Progenitor cell of endocrine pancreas (in vitro differentiated cells): Measurements from ENCODE around the gene MYLK3. TPM values are rescaled to one million over a fixed set of nuclear protein-coding genes. Genes with fewer than 3 reads are reported as not detected.

Experiments used
- DNase-seq: peaks from one replicate; pipeline ENCODE4 v3.0.0; 2021; ENCODE audit warnings: low spot score; ENCODE audit not compliant: unreplicated experiment
- H3K27ac Mint-ChIP-seq: 2 replicates; pipeline ENCODE4 v1.8.0; 2021; ENCODE audit warnings: mild to moderate bottlenecking, moderate library complexity, mixed read lengths
- H3K27me3 Mint-ChIP-seq: 2 replicates; pipeline ENCODE4 v1.8.0; 2021; ENCODE audit warnings: mixed read lengths
- H3K36me3 Mint-ChIP-seq: 2 replicates; pipeline ENCODE4 v1.8.0; 2022; ENCODE audit warnings: mixed read lengths; ENCODE audit not compliant: insufficient read depth
- H3K4me1 Mint-ChIP-seq: 2 replicates; pipeline ENCODE4 v1.8.0; 2021; ENCODE audit warnings: low read depth, mixed read lengths
- H3K4me3 Mint-ChIP-seq: 2 replicates; pipeline ENCODE4 v1.8.0; 2021; ENCODE audit warnings: low read depth, mild to moderate bottlenecking, moderate library complexity, mixed read lengths
- H3K9me3 Mint-ChIP-seq: 2 replicates; pipeline ENCODE4 v1.8.0; 2021; ENCODE audit warnings: low read depth, mixed read lengths
- CTCF ChIP-seq: fragments of 200-600 bp; sonication (generic); IDR thresholded peaks from one replicate; pipeline ENCODE4 v1.5.0; 2021; ENCODE audit warnings: antibody characterized with exemption, mild to moderate bottlenecking; ENCODE audit not compliant: unreplicated experiment
- total RNA-seq: library from RNA; stranded (reverse); gene quantifications from 2 replicates; pipeline ENCODE4 v1.2.1, GENCODE V29; 2021

Gene MYLK3
- total RNA-seq, 1 donor from 2014 or later = 0.77 TPM

- Mint-ChIP-seq H3K27ac (no peak overlapping the region), H3K36me3 (peaks cover 6% of the 10 kb centered on the region), H3K27me3 (no peaks in the 10 kb centered on the region), H3K9me3 (peaks cover 15% of the 10 kb centered on the region), H3K4me3 (no peak overlapping the region), H3K4me1 (peaks cover 6% of the 10 kb centered on the region)
- TF ChIP-seq CTCF = no peak
- no peak for DNase-seq
Measured at GRCh38 chr16:46783800-46784199, 35.7 kb upstream of the MYLK3 start.

GRCh38 chr16:46782320-46782719 is 34.2 kb upstream of the MYLK3 start:
- Mint-ChIP-seq H3K36me3 (peaks cover 6% of the 10 kb centered on the region), H3K27me3 (no peaks in the 10 kb centered on the region), H3K27ac (no peak overlapping the region), H3K4me1 (peaks cover 6% of the 10 kb centered on the region), H3K9me3 (peaks cover 12% of the 10 kb centered on the region), H3K4me3 (no peak overlapping the region)
- DNase-seq = no peak
- TF ChIP-seq CTCF = no peak

DNA sequence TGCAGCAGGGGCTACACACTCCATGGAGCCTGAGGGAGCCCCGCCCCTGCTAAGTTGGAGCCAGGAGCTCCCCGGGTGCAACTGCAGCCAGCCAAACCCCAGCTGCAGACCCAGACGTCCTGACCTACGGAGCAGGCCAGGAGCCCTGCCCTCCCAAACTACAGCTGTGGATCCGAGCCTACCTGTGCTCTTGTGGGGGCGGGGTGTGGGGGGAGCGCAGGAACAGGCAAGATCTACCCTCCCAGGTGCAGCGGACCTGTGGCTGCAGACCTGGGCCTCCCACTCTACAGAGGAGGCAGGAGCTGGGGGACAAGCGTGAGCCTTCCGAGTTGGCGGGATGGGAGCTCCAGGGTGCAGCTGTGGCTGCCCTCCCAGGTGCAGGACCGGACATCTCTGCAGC is 29.7 kb upstream of the MYLK3 start:
- no peaks in the 10 kb centered on the region for H3K27me3 Mint-ChIP-seq
- TF ChIP-seq CTCF = no peak
- DNase-seq = no peak
- H3K9me3 Mint-ChIP-seq = peaks cover 3% of the 10 kb centered on the region
- H3K36me3 Mint-ChIP-seq = no peaks in the 10 kb centered on the region
- no peak overlapping the region for H3K4me3 Mint-ChIP-seq
- no peak overlapping the region for H3K27ac Mint-ChIP-seq
- no peaks in the 10 kb centered on the region for H3K4me1 Mint-ChIP-seq

GRCh38 chr16:46775214-46775613 is 27.1 kb upstream of the MYLK3 start:
- Mint-ChIP-seq H3K4me3 (no peak overlapping the region), H3K27me3 (no peaks in the 10 kb centered on the region), H3K4me1 (no peaks in the 10 kb centered on the region), H3K36me3 (no peaks in the 10 kb centered on the region), H3K27ac (no peak overlapping the region), H3K9me3 (peaks cover 3% of the 10 kb centered on the region)
- TF ChIP-seq CTCF = no peak
- DNase-seq = no peak

DNA sequence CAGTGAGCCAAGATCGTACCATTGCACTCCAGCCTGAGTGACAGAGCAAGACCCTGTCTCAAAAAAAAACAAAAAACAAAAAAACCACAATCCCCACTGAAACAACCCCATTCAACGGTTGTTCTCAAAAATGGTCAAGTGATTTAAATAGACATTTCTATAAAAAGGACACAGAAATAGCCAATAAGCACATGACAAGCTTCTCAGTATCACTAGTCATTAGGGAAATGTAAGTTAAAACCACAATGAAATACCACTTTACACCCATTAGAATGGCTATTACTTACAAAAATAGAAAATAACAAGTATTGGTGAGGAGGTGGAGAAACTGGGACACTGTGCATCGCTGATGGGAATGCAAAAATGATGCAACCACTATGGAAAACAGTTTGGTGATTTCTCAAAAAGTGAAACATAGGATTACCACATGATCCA is 26.6 kb upstream of the MYLK3 start:
- Mint-ChIP-seq H3K4me3 (no peak overlapping the region), H3K36me3 (no peaks in the 10 kb centered on the region), H3K4me1 (no peaks in the 10 kb centered on the region), H3K27me3 (no peaks in the 10 kb centered on the region), H3K9me3 (no peaks in the 10 kb centered on the region), H3K27ac (no peak overlapping the region)
- no peak for DNase-seq
- no peak for TF ChIP-seq CTCF
